Astrocyte (in vitro differentiated cells and primary cell): ENCODE data around the gene C1orf210.

Source experiments
- EZH2 ChIP-seq: IDR thresholded peaks from 2 replicates; pipeline ENCODE4 v1.6.1; 2012; ENCODE audit warnings: mild to moderate bottlenecking, low read length, inconsistent platforms; ENCODE audit not compliant: insufficient read depth
- TF ChIP-seq, protein P1 (sequence below): IDR thresholded peaks from 2 replicates; pipeline ENCODE4 v1.5.1; 2011; ENCODE audit warnings: low read depth, mild to moderate bottlenecking, inconsistent platforms, low read length, moderate library complexity; ENCODE audit not compliant: insufficient read depth

DNA sequence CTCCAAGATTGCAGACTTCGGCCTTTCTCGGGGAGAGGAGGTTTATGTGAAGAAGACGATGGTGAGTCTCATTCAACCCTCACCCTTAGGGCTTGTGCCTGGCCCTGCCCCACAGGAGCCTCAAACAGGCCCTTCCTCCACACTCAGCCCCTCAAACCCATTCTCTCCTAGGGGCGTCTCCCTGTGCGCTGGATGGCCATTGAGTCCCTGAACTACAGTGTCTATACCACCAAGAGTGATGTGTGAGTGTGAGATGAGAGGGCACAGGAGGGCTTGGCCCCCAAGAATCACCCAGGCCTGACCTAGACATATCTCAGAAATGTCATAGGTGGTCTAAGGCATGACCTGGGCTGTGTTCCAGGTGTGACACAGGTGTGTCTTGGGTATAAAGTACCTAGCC, 33.9 kb upstream of the C1orf210 start:
- TF ChIP-seq, protein P1, sequence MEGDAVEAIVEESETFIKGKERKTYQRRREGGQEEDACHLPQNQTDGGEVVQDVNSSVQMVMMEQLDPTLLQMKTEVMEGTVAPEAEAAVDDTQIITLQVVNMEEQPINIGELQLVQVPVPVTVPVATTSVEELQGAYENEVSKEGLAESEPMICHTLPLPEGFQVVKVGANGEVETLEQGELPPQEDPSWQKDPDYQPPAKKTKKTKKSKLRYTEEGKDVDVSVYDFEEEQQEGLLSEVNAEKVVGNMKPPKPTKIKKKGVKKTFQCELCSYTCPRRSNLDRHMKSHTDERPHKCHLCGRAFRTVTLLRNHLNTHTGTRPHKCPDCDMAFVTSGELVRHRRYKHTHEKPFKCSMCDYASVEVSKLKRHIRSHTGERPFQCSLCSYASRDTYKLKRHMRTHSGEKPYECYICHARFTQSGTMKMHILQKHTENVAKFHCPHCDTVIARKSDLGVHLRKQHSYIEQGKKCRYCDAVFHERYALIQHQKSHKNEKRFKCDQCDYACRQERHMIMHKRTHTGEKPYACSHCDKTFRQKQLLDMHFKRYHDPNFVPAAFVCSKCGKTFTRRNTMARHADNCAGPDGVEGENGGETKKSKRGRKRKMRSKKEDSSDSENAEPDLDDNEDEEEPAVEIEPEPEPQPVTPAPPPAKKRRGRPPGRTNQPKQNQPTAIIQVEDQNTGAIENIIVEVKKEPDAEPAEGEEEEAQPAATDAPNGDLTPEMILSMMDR: no peak
- no peak for TF ChIP-seq EZH2
